COR-L47 (cell line): ENCODE data around the gene ZBED6.

Experiments
- DNase-seq: peaks from one replicate; lab custom pipeline; 2025; lab: John Stamatoyannopoulos, UW

The ZBED6 gene

DNA sequence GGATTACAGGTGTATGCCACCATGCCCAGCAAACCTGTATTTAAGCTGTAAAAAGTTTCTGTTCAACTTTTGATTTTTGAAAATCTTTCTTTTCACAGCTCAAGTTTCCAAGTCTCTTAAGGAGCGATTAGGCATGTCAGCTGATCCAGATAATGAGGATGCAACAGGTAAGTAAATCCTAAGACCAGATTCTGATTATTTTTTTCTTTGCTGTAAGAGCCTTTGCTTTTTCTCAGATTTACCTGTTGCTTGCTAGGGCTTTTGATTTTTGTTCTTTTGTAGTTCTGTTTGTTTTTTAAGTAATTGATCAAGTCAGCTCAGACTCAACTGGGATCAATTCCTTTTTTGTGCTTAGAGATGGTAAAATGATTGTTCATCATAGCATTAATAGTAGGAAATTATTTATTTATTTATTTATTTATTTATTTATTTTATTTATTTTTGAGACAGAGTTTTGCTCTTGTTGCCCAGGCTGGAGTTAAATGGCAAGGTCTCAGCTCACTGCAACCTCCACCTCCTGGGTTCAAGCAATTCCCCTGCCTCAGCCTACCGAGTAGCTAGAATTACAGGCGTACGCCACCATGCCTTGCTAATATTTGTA is 44.9 kb downstream of the ZBED6 start:
- no peak for DNase-seq

DNA sequence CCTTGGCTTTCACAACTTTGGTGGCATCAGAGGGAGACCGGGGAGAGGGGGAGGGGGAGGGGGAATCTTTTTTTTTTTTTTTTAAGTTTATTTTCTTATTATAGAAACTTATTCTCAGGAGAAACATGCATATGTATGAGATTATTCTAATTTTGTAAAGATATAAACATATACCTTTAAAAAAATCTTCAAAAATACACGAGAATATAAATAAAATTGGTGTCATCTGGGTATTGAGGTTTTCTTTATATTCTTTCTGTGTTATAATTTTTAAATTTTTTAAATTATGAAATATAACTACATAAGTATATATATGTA is 47.1 kb downstream of the ZBED6 start:
- DNase-seq, result no peak

DNA sequence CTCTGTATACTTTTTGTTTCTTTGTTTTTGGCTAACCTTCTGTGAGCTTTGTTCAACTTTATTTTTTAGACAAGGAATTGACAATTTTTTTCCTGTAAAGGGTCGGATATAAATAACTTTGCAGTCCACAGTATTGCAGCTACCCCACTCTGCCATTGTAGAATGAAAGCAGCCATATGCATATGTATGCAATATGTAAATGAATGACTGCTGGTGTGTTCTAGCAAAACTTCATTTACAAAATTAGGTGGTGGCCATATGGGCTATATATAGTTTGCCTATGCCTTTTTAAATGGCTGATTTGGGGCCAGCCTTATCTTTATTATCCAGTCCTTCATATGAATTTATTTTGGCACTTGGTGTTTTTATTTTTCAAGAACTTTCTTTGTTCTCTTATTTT is 48.0 kb downstream of the ZBED6 start:
- DNase-seq, result no peak
